ENCODE measurements around the gene THOC2.
"Not testable (repeated sequence)": the region's sequence is repeated elsewhere in the genome, so short reads cannot be mapped to it uniquely, and the experiment has no call there.

THOC2 gene

GRCh38 chrX:123731258-123731986 lies 1.4 kb downstream of the THOC2 start:
- 0 out of 2 replicates have a peak, but pooled peaks cover 3% of the 10 kb centered on the region for H3K36me3 ChIP-seq
- H3K9me3 ChIP-seq (ENCODE audit: severe bottlenecking), result peaks cover 8% of the 10 kb centered on the region
- no peak for TF ChIP-seq CTCF (IDR thresholded peaks at IDR 0.05; ENCODE audit: low read depth, low read length)
- peak; percentile 35 for DNase-seq
- H3K4me3 ChIP-seq (ENCODE audit: low read depth, low read length), result peak overlapping the region; percentile 65
- peak overlapping the region; percentile 90 for H3K27ac ChIP-seq
- peaks cover 6% of the 10 kb centered on the region for H3K27me3 ChIP-seq (ENCODE audit: insufficient read depth, low read depth, severe bottlenecking)

- Histone ChIP-seq H3K4me3 (ENCODE audit: low read depth, low read length) (no peak overlapping the region), H3K36me3 (0 out of 2 replicates have a peak, but pooled peaks cover 3% of the 10 kb centered on the region)
Measured at GRCh38 chrX:123728554-123728953, 4.3 kb downstream of the THOC2 start.

GRCh38 chrX:123728016-123728415 lies 4.8 kb downstream of the THOC2 start:
- no peak for TF ChIP-seq CTCF (IDR thresholded peaks at IDR 0.05; ENCODE audit: low read depth, low read length)
- Histone ChIP-seq H3K9me3 (ENCODE audit: severe bottlenecking) (no peaks in the 10 kb centered on the region), H3K27ac (no peak overlapping the region), H3K4me3 (ENCODE audit: low read depth, low read length) (no peak overlapping the region), H3K27me3 (ENCODE audit: insufficient read depth, low read depth, severe bottlenecking) (peaks cover 6% of the 10 kb centered on the region), H3K36me3 (0 out of 2 replicates have a peak, but pooled peaks cover 3% of the 10 kb centered on the region)
- DNase-seq, result no peak

More at GRCh38 chrX:123728554-123728953, 4.3 kb downstream of the THOC2 start:
- H3K27ac ChIP-seq, result no peak overlapping the region
- H3K27me3 ChIP-seq (ENCODE audit: insufficient read depth, low read depth, severe bottlenecking), result peaks cover 6% of the 10 kb centered on the region
- TF ChIP-seq CTCF (IDR thresholded peaks at IDR 0.05; ENCODE audit: low read depth, low read length), result no peak
- H3K9me3 ChIP-seq (ENCODE audit: severe bottlenecking), result peaks cover 5% of the 10 kb centered on the region
- DNase-seq, result no peak

GRCh38 chrX:123722193-123722592 lies 10.7 kb downstream of the THOC2 start:
- H3K27me3 ChIP-seq (ENCODE audit: insufficient read depth, low read depth, severe bottlenecking); DNase-seq; H3K36me3 ChIP-seq; H3K9me3 ChIP-seq (ENCODE audit: severe bottlenecking); H3K27ac ChIP-seq; H3K4me3 ChIP-seq (ENCODE audit: low read depth, low read length): not testable (repeated sequence)

- Histone ChIP-seq H3K4me3 (ENCODE audit: low read depth, low read length) (no peak overlapping the region), H3K9me3 (ENCODE audit: severe bottlenecking) (no peaks in the 10 kb centered on the region), H3K27ac (no peak overlapping the region), H3K36me3 (no peaks in the 10 kb centered on the region), H3K27me3 (ENCODE audit: insufficient read depth, low read depth, severe bottlenecking) (no peaks in the 10 kb centered on the region)
- no peak for DNase-seq
- TF ChIP-seq CTCF (IDR thresholded peaks at IDR 0.05; ENCODE audit: low read depth, low read length), result no peak
Measured at GRCh38 chrX:123720486-123720885, 12.4 kb downstream of the THOC2 start.

GRCh38 chrX:123713841-123714240 lies 19.0 kb downstream of the THOC2 start:
- no peaks in the 10 kb centered on the region for H3K36me3 ChIP-seq
- no peak for DNase-seq
- H3K4me3 ChIP-seq (ENCODE audit: low read depth, low read length), result no peak overlapping the region
- no peak for TF ChIP-seq CTCF (IDR thresholded peaks at IDR 0.05; ENCODE audit: low read depth, low read length)
- H3K27ac ChIP-seq, result no peak overlapping the region
- no peaks in the 10 kb centered on the region for H3K9me3 ChIP-seq (ENCODE audit: severe bottlenecking)
- H3K27me3 ChIP-seq (ENCODE audit: insufficient read depth, low read depth, severe bottlenecking), result no peaks in the 10 kb centered on the region
